Testis (tissue), 2 donors: ENCODE data around the gene BNC2.

Experiments
- POLR2A ChIP-seq: fragments of 450-650 bp; IDR thresholded peaks from one replicate; pipeline ENCODE4 v1.6.1; 2017; ENCODE audit warnings: antibody characterized with exemption, mild to moderate bottlenecking, moderate library complexity
- TF ChIP-seq, protein P1 (sequence below), 3 experiments: fragments of 450-650 bp in 2 of 3; fragments of 200-600 bp in 1 of 3; sonication (generic) in 1 of 3; IDR thresholded peaks; one replicate each; pipeline ENCODE4 v1.5.1; 2016 to 2019; ENCODE audit warnings: antibody characterized with exemption in 3 of 3, mild to moderate bottlenecking in 2 of 3, moderate library complexity in 1 of 3

DNA sequence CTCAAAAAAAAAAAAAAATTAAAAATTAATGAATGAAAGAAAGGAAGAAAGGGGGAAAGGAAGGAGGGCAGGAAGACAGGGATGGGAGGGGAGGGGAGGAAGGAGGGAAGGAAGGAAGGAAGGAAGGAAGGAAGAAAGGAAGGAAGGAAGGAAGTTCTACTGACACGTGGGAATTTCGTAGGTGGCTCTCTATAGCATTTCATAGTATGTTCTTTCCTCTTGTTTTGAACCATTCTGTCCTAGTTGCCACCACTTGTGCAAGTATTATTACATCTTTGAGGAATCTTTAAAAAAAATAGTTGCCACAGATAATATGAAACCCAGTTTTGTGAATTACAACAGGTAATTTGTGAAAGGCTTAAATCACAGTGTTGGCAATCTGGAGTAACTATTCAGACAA, 253.8 kb downstream of the BNC2 start:
- TF ChIP-seq, protein P1, sequence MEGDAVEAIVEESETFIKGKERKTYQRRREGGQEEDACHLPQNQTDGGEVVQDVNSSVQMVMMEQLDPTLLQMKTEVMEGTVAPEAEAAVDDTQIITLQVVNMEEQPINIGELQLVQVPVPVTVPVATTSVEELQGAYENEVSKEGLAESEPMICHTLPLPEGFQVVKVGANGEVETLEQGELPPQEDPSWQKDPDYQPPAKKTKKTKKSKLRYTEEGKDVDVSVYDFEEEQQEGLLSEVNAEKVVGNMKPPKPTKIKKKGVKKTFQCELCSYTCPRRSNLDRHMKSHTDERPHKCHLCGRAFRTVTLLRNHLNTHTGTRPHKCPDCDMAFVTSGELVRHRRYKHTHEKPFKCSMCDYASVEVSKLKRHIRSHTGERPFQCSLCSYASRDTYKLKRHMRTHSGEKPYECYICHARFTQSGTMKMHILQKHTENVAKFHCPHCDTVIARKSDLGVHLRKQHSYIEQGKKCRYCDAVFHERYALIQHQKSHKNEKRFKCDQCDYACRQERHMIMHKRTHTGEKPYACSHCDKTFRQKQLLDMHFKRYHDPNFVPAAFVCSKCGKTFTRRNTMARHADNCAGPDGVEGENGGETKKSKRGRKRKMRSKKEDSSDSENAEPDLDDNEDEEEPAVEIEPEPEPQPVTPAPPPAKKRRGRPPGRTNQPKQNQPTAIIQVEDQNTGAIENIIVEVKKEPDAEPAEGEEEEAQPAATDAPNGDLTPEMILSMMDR (IDR thresholded peaks at IDR 0.05), result no peak
- TF ChIP-seq POLR2A, result no peak
